ENCODE results near the gene LAGE3.

Gene LAGE3

DNA sequence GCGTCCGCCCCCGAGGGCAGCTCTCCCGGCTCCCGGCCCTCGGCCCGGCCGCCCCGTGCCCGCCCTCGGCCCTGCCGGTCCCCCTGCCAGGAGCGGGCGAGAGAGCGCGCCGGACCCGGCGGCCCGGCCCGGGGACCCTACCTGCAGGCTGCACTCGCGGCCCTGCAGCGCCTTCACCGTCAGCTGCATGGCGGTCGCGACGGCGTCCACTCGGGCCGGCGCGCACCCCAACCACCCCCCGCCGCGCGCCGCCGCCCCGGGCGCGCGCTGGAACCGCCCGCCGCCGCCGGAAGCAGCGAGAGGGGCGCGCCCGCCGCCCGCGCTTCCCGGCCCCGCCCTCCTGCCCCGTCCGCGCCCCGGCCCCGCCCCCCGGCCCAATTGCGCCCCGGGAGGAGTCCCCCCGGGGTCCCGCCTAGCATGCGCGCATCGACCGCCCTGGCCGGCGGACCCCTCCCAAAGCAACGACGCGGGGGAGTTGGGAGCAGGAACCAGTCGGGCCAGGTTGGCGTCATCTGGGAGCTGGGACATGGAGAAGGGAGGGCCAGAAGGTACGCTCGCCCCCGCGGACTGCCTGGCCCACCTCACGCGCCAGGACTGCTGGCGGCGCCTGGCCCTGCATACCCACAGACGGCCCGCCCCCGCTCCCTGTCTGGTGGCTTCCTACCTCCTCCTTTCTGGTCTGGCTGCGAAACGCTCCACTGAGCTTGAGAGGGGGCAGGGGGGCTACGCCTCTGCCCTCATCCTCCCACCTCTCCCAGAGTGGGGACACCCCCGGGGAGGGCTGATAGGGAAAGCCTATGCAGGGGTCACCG is 7.5 kb upstream of the LAGE3 start, which contains the start of gene UBL4A:
TSS of gene UBL4A (minus strand) at position 220 of the 812 bp plus-strand sequence. CDS start at position 189, 31 bp downstream.
- Histone ChIP-seq H2BK120ac (ENCODE audit: low read depth, low read length) (no peak within 1 kb of the TSS), H3K27ac (replicated peaks; ENCODE audit: low read length) (no peak within 1 kb of the TSS), H3K23ac (ENCODE audit: low read depth, low read length, poor library complexity) (peak within 1 kb of the TSS; percentile 55), H2BK12ac (ENCODE audit: low read length) (no peak within 1 kb of the TSS), H4K91ac (ENCODE audit: low read depth, low read length, poor library complexity) (no peak within 1 kb of the TSS), H2BK15ac (ENCODE audit: low read length) (no peak within 1 kb of the TSS), H3K4me2 (ENCODE audit: insufficient read depth, low read length, poor library complexity, severe bottlenecking) (peak within 1 kb of the TSS; percentile 77), H3K79me1 (ENCODE audit: low read depth, low read length) (peaks cover 7% of the 10 kb centered on the region), H2AFZ (ENCODE audit: low read length) (no peak within 1 kb of the TSS), H3K4ac (ENCODE audit: low read length) (no peak within 1 kb of the TSS), H2AK5ac (ENCODE audit: low read depth, low read length) (peak within 1 kb of the TSS; percentile 46), H2BK5ac (ENCODE audit: low read length) (no peak within 1 kb of the TSS), H3K14ac (ENCODE audit: low read length) (no peak within 1 kb of the TSS), H3K9ac (ENCODE audit: low read depth, low read length, poor library complexity) (peak within 1 kb of the TSS; percentile 81), H3K27me3 (ENCODE audit: control insufficient read depth in 3 of 3, insufficient read depth in 3 of 3, low read depth in 1 of 3, low read length in 3 of 3) (peaks cover 0 to 10% (median 0%) of the 10 kb centered on the region in 3 experiments), H3K4me1 (ENCODE audit: control insufficient read depth in 2 of 2, insufficient read depth in 1 of 2, low read depth in 1 of 2, low read length in 2 of 2) (peaks cover 0 to 4% of the 10 kb centered on the region in 2 donors), H4K8ac (ENCODE audit: low read depth, low read length) (no peak within 1 kb of the TSS), H3K36me3 (replicated peaks in 1 of 2; ENCODE audit: control insufficient read depth in 2 of 2, insufficient read depth in 2 of 2, low read length in 2 of 2) (peaks cover 3 to 8% of the 10 kb centered on the region in 2 donors), H3K18ac (ENCODE audit: low read length) (peak within 1 kb of the TSS; percentile 90), H3K4me3 (ENCODE audit: low read length in 2 of 2) (peak within 1 kb of the TSS; percentile 12 to 92), H3K9me3 (replicated peaks in 1 of 2; ENCODE audit: control insufficient read depth in 2 of 2, insufficient read depth in 1 of 2, low read depth in 1 of 2, low read length in 2 of 2) (no peaks in the 10 kb centered on the region)
- peak; percentile 21 for DNase-seq (ENCODE audit: low spot score)
- WGBS, 2 donors (ENCODE audit: extremely low coverage in 2 of 2, insufficient read length in 2 of 2, insufficient replicate concordance in 1 of 2): no CpG with 5 or more reads among the region's 95 CpGs

DNA sequence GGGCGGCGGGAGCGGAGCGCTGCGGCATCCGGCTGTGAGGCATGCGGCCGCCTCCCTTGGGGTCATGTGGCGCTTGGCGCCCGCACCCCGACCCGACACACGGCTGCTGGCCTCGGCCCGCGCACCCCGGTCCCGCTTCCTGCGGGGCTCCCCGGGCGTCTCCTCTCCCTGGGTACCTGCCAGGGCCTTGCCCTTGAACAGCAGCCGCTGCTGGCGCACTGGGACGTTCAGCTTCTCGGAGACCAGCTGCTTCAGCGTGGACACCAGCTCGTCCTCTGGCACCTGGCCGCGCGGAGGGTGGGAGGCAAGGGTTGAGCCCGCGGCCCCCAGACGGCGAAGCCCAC is 6.9 kb upstream of the LAGE3 start:
- H2BK12ac ChIP-seq (ENCODE audit: low read length): no peak overlapping the region
- H2AFZ ChIP-seq (ENCODE audit: low read length): no peak overlapping the region
- peaks cover 3 to 8% of the 10 kb centered on the region in 2 donors for H3K36me3 ChIP-seq (replicated peaks in 1 of 2; ENCODE audit: control insufficient read depth in 2 of 2, insufficient read depth in 2 of 2, low read length in 2 of 2)
- H2BK15ac ChIP-seq (ENCODE audit: low read length): no peak overlapping the region
- H3K9ac ChIP-seq (ENCODE audit: low read depth, low read length, poor library complexity): peak overlapping the region; percentile 81
- no peak overlapping the region for H3K14ac ChIP-seq (ENCODE audit: low read length)
- peak overlapping the region; percentile 12 to 92 for H3K4me3 ChIP-seq (ENCODE audit: low read length in 2 of 2)
- H3K79me1 ChIP-seq (ENCODE audit: low read depth, low read length): peaks cover 7% of the 10 kb centered on the region
- H3K27me3 ChIP-seq (ENCODE audit: control insufficient read depth in 3 of 3, insufficient read depth in 3 of 3, low read depth in 1 of 3, low read length in 3 of 3): peaks cover 0 to 10% (median 0%) of the 10 kb centered on the region in 3 experiments
- H3K27ac ChIP-seq (replicated peaks; ENCODE audit: low read length): no peak overlapping the region
- H3K4me2 ChIP-seq (ENCODE audit: insufficient read depth, low read length, poor library complexity, severe bottlenecking): peak overlapping the region; percentile 77
- H3K9me3 ChIP-seq (replicated peaks in 1 of 2; ENCODE audit: control insufficient read depth in 2 of 2, insufficient read depth in 1 of 2, low read depth in 1 of 2, low read length in 2 of 2): no peaks in the 10 kb centered on the region
- H2BK5ac ChIP-seq (ENCODE audit: low read length): no peak overlapping the region
- DNase-seq (ENCODE audit: low spot score): no peak
- H3K18ac ChIP-seq (ENCODE audit: low read length): peak overlapping the region; percentile 71
- no peak overlapping the region for H3K4ac ChIP-seq (ENCODE audit: low read length)
- no peak overlapping the region for H4K8ac ChIP-seq (ENCODE audit: low read depth, low read length)
- H4K91ac ChIP-seq (ENCODE audit: low read depth, low read length, poor library complexity): no peak overlapping the region
- WGBS, 2 donors (ENCODE audit: extremely low coverage in 2 of 2, insufficient read length in 2 of 2, insufficient replicate concordance in 1 of 2): no CpG with 5 or more reads among the region's 35 CpGs
- H2BK120ac ChIP-seq (ENCODE audit: low read depth, low read length): no peak overlapping the region
- peaks cover 0 to 4% of the 10 kb centered on the region in 2 donors for H3K4me1 ChIP-seq (ENCODE audit: control insufficient read depth in 2 of 2, insufficient read depth in 1 of 2, low read depth in 1 of 2, low read length in 2 of 2)
- peak overlapping the region; percentile 55 for H3K23ac ChIP-seq (ENCODE audit: low read depth, low read length, poor library complexity)
- peak overlapping the region; percentile 46 for H2AK5ac ChIP-seq (ENCODE audit: low read depth, low read length)

DNA sequence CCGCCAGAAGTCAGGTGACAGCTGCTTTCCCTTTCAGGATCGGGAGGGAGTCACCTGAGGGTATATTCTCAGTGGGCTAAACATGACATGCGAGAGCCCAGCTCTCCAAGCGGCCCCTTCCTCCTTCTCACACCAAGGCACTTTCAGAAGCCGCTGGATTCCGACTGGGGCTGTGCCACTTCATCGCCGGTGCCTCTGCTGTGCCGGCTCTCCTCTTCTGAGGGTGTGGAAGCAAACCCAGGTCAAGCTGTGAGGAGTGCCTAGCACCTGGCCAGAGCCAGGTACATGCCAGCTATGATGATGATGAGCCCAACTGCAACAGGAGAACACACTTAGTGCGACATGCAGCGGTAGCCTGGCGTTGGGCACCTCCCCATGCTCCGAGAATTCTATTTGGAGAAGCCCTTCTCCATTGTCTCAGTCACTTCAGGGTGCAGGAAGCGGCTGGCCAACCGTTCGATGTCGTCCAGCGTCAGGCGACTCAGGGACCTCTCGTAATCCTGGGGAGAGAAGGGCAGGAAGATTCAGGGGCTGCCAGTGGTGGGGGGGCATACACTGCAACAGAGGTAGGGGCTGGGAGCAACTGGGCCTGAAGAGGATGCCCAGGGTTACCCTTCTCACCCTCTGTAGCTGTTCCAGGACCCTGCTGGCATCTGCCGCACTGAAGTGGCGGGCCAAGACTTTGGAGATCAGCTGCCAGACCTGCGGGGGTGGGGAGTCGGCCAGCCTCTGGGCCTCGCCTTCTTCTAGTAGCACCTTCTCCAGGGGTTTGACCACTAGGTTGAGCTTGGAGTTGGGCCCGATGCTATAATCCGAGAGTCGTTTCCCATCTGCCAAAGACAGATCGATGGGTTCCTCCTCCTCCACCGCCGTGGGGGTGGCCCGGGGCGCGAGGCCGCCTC is 6.3 kb upstream of the LAGE3 start:
- no peak overlapping the region for H2BK120ac ChIP-seq (ENCODE audit: low read depth, low read length)
- H4K8ac ChIP-seq (ENCODE audit: low read depth, low read length): no peak overlapping the region
- H3K27ac ChIP-seq (replicated peaks; ENCODE audit: low read length): no peak overlapping the region
- H3K9me3 ChIP-seq (replicated peaks in 1 of 2; ENCODE audit: control insufficient read depth in 2 of 2, insufficient read depth in 1 of 2, low read depth in 1 of 2, low read length in 2 of 2): no peaks in the 10 kb centered on the region
- no peak overlapping the region for H3K4ac ChIP-seq (ENCODE audit: low read length)
- no peak overlapping the region for H2AK5ac ChIP-seq (ENCODE audit: low read depth, low read length)
- H2AFZ ChIP-seq (ENCODE audit: low read length): no peak overlapping the region
- H3K4me2 ChIP-seq (ENCODE audit: insufficient read depth, low read length, poor library complexity, severe bottlenecking): peak overlapping the region; percentile 77
- no peak for DNase-seq (ENCODE audit: low spot score)
- no peak overlapping the region for H2BK5ac ChIP-seq (ENCODE audit: low read length)
- H3K4me1 ChIP-seq (ENCODE audit: control insufficient read depth in 2 of 2, insufficient read depth in 1 of 2, low read depth in 1 of 2, low read length in 2 of 2): peaks cover 0 to 4% of the 10 kb centered on the region in 2 donors
- H3K23ac ChIP-seq (ENCODE audit: low read depth, low read length, poor library complexity): peak overlapping the region; percentile 55
- H3K27me3 ChIP-seq (ENCODE audit: control insufficient read depth in 3 of 3, insufficient read depth in 3 of 3, low read depth in 1 of 3, low read length in 3 of 3): peaks cover 0 to 10% (median 0%) of the 10 kb centered on the region in 3 experiments
- H3K4me3 ChIP-seq (ENCODE audit: low read length in 2 of 2): peak overlapping the region in 1 of 2 donors; percentile 92
- H4K91ac ChIP-seq (ENCODE audit: low read depth, low read length, poor library complexity): no peak overlapping the region
- no peak overlapping the region for H3K18ac ChIP-seq (ENCODE audit: low read length)
- no peak overlapping the region for H2BK15ac ChIP-seq (ENCODE audit: low read length)
- peaks cover 3 to 8% of the 10 kb centered on the region in 2 donors for H3K36me3 ChIP-seq (replicated peaks in 1 of 2; ENCODE audit: control insufficient read depth in 2 of 2, insufficient read depth in 2 of 2, low read length in 2 of 2)
- H3K79me1 ChIP-seq (ENCODE audit: low read depth, low read length): peaks cover 7% of the 10 kb centered on the region
- WGBS, 2 donors (ENCODE audit: extremely low coverage in 2 of 2, insufficient read length in 2 of 2, insufficient replicate concordance in 1 of 2): no CpG with 5 or more reads among the region's 35 CpGs
- no peak overlapping the region for H3K9ac ChIP-seq (ENCODE audit: low read depth, low read length, poor library complexity)
- no peak overlapping the region for H2BK12ac ChIP-seq (ENCODE audit: low read length)
- no peak overlapping the region for H3K14ac ChIP-seq (ENCODE audit: low read length)
